ENCODE data around the gene PYGO2. TPM values are rescaled to one million over a fixed set of nuclear protein-coding genes. Genes with fewer than 3 reads are reported as not detected.
A peak's percentile ranks its signal among the peaks of the same experiment; 100 is the strongest.

Gene PYGO2
- total and polyA plus RNA-seq, 7 donors = 13.6 to 26.9 (median 16.8) TPM

DNA sequence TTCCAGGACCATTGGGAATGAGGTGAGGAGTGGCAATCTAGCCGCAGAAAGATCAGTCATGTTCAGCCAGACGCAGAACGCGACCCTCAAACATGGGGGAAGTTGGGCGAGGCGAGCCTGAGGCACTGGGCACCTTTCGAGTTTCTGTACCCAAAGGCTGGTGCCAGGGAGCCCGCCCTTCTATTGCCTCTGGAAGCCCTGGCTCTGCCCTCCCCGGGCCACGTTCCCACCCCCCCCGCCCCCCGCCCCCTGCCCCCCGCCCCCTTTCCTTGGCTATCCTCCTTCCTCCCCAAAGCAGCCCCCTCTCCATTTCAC is 38.8 kb upstream of the PYGO2 start:
- TF ChIP-seq EP300 (IDR thresholded peaks at IDR 0.05) (no peak), POLR2AphosphoS5 (IDR thresholded peaks at IDR 0.05) (no peak), POLR2A (IDR thresholded peaks at IDR 0.05) (no peak)
- TF ChIP-seq, protein P1, sequence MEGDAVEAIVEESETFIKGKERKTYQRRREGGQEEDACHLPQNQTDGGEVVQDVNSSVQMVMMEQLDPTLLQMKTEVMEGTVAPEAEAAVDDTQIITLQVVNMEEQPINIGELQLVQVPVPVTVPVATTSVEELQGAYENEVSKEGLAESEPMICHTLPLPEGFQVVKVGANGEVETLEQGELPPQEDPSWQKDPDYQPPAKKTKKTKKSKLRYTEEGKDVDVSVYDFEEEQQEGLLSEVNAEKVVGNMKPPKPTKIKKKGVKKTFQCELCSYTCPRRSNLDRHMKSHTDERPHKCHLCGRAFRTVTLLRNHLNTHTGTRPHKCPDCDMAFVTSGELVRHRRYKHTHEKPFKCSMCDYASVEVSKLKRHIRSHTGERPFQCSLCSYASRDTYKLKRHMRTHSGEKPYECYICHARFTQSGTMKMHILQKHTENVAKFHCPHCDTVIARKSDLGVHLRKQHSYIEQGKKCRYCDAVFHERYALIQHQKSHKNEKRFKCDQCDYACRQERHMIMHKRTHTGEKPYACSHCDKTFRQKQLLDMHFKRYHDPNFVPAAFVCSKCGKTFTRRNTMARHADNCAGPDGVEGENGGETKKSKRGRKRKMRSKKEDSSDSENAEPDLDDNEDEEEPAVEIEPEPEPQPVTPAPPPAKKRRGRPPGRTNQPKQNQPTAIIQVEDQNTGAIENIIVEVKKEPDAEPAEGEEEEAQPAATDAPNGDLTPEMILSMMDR (IDR thresholded peaks at IDR 0.05) = no peak
- H3K36me3 ChIP-seq = no peaks in the 10 kb centered on the region
- H3K4me1 ChIP-seq = peaks cover 0 to 40% (median 35%) of the 10 kb centered on the region in 4 donors
- no peak for DNase-seq
- H3K4me3 ChIP-seq = peak overlapping the region; percentile 73 to 94 (median 81)
- intact Hi-C loops (cut with DNase I) = loop anchor here (2.0 to 5.0 kb wide), 2 partner anchors 52 to 64 kb away; partner anchors contain the start of genes ADAM15 and PMVK
- no peaks in the 10 kb centered on the region for H3K27me3 ChIP-seq
- 1 to 2% methylated on average over 11 to 13 of the region's 13 CpGs for WGBS, 2 donors
- H3K9me3 ChIP-seq = no peaks in the 10 kb centered on the region
- peak overlapping the region; percentile 96 to 99 (median 98) for H3K27ac ChIP-seq

DNA sequence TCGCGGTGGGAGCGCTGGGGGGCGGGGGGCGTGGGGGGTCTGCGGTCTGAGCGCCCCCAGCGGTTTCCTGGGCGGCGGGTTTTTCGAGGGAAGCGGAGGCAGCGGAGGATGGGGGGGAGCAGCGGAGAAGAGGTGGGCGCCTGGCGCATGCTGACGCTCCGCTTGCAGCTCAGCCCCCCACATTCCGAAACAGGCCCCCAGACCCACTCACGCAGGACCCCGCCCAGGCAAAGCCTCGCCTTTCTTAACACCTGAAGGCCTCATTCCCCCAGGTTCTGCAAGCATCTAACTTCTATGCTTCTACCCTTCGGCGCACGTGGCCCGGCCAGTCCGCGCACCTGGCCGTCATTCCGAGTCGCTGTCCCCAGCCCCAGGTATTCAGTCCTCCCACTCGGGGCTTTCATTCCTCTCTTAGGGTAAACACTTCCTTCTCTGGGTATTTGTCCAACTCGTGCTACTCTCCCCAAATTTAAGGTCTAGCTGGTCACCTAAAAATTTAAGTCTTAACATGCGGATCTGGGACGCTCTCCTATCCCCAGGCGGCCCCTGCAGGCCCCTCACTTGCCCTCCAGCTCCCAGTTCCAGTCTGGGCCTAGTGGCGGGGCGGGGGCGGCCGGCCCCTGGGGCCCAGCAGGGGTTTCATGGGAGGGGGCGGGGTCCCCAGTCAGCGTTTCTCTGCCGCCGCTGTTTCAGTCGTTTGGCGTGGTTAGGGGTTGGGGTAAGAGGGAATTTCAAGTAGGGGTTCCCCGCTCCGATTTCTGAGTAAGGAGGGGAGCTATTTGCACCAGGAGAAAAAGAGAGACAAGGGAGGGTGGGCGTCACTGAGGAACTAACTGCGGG is 38.2 kb upstream of the PYGO2 start:
- intact Hi-C loops (cut with DNase I) = loop anchor here (2.0 to 5.0 kb wide), 3 partner anchors 37 to 63 kb away; partner anchors contain the start of genes ADAM15, PMVK and PYGO2
- peak overlapping the region; percentile 96 to 99 (median 98) for H3K27ac ChIP-seq
- DNase-seq = no peak
- H3K4me3 ChIP-seq = peak overlapping the region; percentile 73 to 94 (median 81)
- peaks cover 0 to 35% (median 30%) of the 10 kb centered on the region in 4 donors for H3K4me1 ChIP-seq
- TF ChIP-seq POLR2A (IDR thresholded peaks at IDR 0.05) (no peak), EP300 (IDR thresholded peaks at IDR 0.05) (no peak), POLR2AphosphoS5 (IDR thresholded peaks at IDR 0.05) (no peak)
- TF ChIP-seq, protein P1 (IDR thresholded peaks at IDR 0.05) = no peak
- WGBS, 2 donors = 3 to 11% methylated on average over 50 of the region's 50 CpGs
- H3K9me3 ChIP-seq = no peaks in the 10 kb centered on the region
- no peaks in the 10 kb centered on the region for H3K27me3 ChIP-seq
- no peaks in the 10 kb centered on the region for H3K36me3 ChIP-seq

DNA sequence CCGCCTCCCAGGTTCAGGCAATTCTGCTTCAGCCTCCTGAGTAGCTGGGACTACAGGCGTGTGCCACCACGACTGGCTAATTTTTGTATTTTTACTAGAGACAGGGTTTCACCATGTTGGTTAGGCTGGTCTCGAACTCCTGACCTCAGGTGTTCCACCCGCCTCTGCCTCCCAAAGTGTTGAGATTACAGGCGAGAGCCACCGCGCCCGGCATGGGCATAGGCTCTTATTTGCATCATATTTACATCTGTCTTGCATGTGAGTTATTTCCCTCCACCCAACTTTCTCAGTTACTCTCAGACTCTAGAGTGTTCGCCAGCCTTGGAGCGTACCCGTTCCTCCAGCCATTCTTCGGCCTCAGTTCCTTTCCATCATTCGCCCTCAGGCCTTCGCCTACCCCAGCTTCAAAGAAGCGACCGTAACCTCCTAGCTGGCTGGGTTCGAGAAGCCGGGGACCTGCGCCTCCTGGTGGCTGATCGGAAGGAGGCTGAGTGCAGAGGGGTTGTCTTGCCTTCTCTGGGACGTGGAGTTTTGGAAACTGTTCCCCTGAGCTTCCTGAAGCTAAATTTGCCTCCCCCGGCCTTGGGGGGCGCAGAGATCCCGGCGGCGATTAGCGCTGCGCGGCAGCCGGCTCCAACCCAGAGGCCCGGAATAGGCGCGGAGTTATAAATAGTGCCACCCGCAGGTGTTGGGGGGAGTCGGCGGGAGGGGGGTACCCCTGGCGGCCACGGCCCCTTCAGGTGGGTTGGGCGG is 37.4 kb upstream of the PYGO2 start:
- DNase-seq = peak; percentile 87
- Histone ChIP-seq H3K9me3 (no peaks in the 10 kb centered on the region), H3K4me3 (peak overlapping the region; percentile 73 to 94 (median 81)), H3K36me3 (no peaks in the 10 kb centered on the region), H3K4me1 (peaks cover 0 to 27% (median 22%) of the 10 kb centered on the region in 4 donors), H3K27ac (peak overlapping the region; percentile 96 to 99 (median 98)), H3K27me3 (no peaks in the 10 kb centered on the region)
- TF ChIP-seq EP300 (IDR thresholded peaks at IDR 0.05) (no peak), POLR2A (IDR thresholded peaks at IDR 0.05) (no peak), POLR2AphosphoS5 (IDR thresholded peaks at IDR 0.05) (peak in 2 of 4 donors; percentile 15 to 26)
- TF ChIP-seq, protein P1 (IDR thresholded peaks at IDR 0.05) = peak in 3 of 4 experiments; percentile 73 to 82 (median 78)
- WGBS, 2 donors = 10% methylated on average over 40 of the region's 40 CpGs
- intact Hi-C loops (cut with DNase I) = loop anchor here (5.0 kb wide), 1 partner anchor 37 kb away; the partner anchor contains the start of gene PYGO2

DNA sequence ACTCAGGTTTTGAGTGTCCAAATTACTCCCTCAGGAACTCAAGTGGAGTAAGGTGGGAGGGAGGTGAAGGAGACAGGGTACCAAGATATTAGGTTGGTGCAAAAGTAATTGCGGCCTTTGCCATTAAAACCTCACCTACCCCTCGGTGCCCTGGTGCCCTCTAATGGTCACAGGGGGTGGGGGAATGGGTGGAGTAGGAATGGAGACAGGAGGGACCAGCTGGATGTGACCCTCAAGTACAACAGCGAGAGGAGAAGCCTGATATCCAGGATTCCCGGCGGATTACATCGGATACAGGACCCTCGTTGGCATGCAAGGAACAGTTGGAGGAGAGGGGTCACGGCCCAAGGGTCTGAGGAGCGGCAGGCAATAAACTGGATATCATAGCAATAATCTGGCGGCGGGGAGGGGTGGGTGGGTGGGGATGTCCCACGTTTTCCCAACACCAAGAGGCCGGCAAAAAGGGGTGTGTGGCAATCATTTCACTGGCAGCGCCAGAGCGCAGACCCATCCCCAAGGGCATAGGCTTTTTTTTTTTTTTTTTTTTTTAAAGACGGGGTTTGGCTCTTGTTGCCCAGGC is 36.7 kb upstream of the PYGO2 start:
- intact Hi-C loops (cut with DNase I) = loop anchor here (5.0 kb wide), 1 partner anchor 36 kb away; the partner anchor contains the start of gene PYGO2

More for the DNA sequence above, 36.7 kb upstream of the PYGO2 start:
- no peak for DNase-seq
- whole genome bisulfite sequencing, 2 donors = 57 to 73% methylated on average over 16 of the region's 16 CpGs
- peak overlapping the region in 3 of 4 donors; percentile 96 to 99 (median 98) for H3K27ac ChIP-seq
- no peaks in the 10 kb centered on the region for H3K27me3 ChIP-seq
- H3K9me3 ChIP-seq = no peaks in the 10 kb centered on the region
- H3K4me1 ChIP-seq = peaks cover 0 to 26% (median 22%) of the 10 kb centered on the region in 4 donors
- H3K36me3 ChIP-seq = no peaks in the 10 kb centered on the region
- TF ChIP-seq, protein P1 (IDR thresholded peaks at IDR 0.05) = no peak
- TF ChIP-seq EP300 (IDR thresholded peaks at IDR 0.05) = no peak
- TF ChIP-seq POLR2A (IDR thresholded peaks at IDR 0.05) = no peak
- TF ChIP-seq POLR2AphosphoS5 (IDR thresholded peaks at IDR 0.05) = no peak
- H3K4me3 ChIP-seq = no peak overlapping the region

Data from sigmoid colon (tissue), 7 donors.